ENCODE results near the gene PTPRM. TPM values are rescaled to one million over a fixed set of nuclear protein-coding genes. Genes with fewer than 3 reads are reported as not detected.

The PTPRM gene
- polyA plus RNA-seq, 1 donor (not counting 4 experiments of a cell fraction or from before 2014, with no cell fraction given) = 54.5 TPM

GRCh38 chr18:8365528-8365927 is 798.4 kb downstream of the PTPRM start:
- Histone ChIP-seq H3K27me3 (ENCODE audit: control insufficient read depth, extremely low read depth, insufficient read depth, low read length) (peaks cover 15% of the 10 kb centered on the region), H3K27ac (ENCODE audit: control insufficient read depth, insufficient read depth, low read length) (no peak overlapping the region), H3K9me3 (ENCODE audit: control insufficient read depth, low read depth, low read length) (no peaks in the 10 kb centered on the region), H3K9me1 (ENCODE audit: control insufficient read depth, extremely low read depth, insufficient read depth, low read length) (no peaks in the 10 kb centered on the region), H3K9ac (ENCODE audit: control insufficient read depth, extremely low read depth, insufficient read depth, low read length) (no peak overlapping the region), H3K4me3 (ENCODE audit: control insufficient read depth in 2 of 3, extremely low read depth in 1 of 3, insufficient read depth in 2 of 3, low read depth in 1 of 3, low read length in 3 of 3) (no peak overlapping the region), H2AFZ (ENCODE audit: control insufficient read depth, low read length) (no peak overlapping the region), H3K4me2 (ENCODE audit: control insufficient read depth, extremely low read depth, insufficient read depth, low read depth, low read length) (no peak overlapping the region), H4K20me1 (ENCODE audit: control insufficient read depth, extremely low read depth, insufficient read depth, low read length) (no peaks in the 10 kb centered on the region), H3K36me3 (ENCODE audit: control insufficient read depth in 2 of 2, extremely low read depth in 1 of 2, insufficient read depth in 2 of 2, low read length in 2 of 2) (no peaks in the 10 kb centered on the region), H3K79me2 (ENCODE audit: control insufficient read depth, insufficient read depth, low read length) (no peaks in the 10 kb centered on the region), H3K4me1 (ENCODE audit: control insufficient read depth, extremely low read depth, insufficient read depth, low read length) (no peaks in the 10 kb centered on the region)
- dilution Hi-C loops (cut with MboI; ENCODE audit: extremely low pct_ligation_motif_present, low sequenced_read_pairs) = no loop called here
- no peak for DNase-seq (ENCODE audit: low read depth, low spot score)
- no peak for TF ChIP-seq EZH2 (IDR thresholded peaks at IDR 0.05; ENCODE audit: low read length)
- TF ChIP-seq CTCF (optimal IDR thresholded peaks at IDR 0.05 in 1 of 3, IDR thresholded peaks at IDR 0.05 in 1 of 3, conservative IDR thresholded peaks at IDR 0.05 in 1 of 3; ENCODE audit: extremely low read depth in 1 of 3, insufficient read depth in 2 of 3, low read length in 3 of 3) = no peak
- no peak for FAIRE-seq

- no peaks in the 10 kb centered on the region for H3K4me1 ChIP-seq (ENCODE audit: control insufficient read depth, extremely low read depth, insufficient read depth, low read length)
- no peak for DNase-seq (ENCODE audit: low read depth, low spot score)
- no peaks in the 10 kb centered on the region for H3K9me1 ChIP-seq (ENCODE audit: control insufficient read depth, extremely low read depth, insufficient read depth, low read length)
- dilution Hi-C loops (cut with MboI; ENCODE audit: extremely low pct_ligation_motif_present, low sequenced_read_pairs) = no loop called here
- no peak overlapping the region for H3K9ac ChIP-seq (ENCODE audit: control insufficient read depth, extremely low read depth, insufficient read depth, low read length)
- H3K27me3 ChIP-seq (ENCODE audit: control insufficient read depth, extremely low read depth, insufficient read depth, low read length) = peaks cover 15% of the 10 kb centered on the region
- FAIRE-seq = no peak
- no peaks in the 10 kb centered on the region for H3K36me3 ChIP-seq (ENCODE audit: control insufficient read depth in 2 of 2, extremely low read depth in 1 of 2, insufficient read depth in 2 of 2, low read length in 2 of 2)
- TF ChIP-seq CTCF (optimal IDR thresholded peaks at IDR 0.05 in 1 of 3, IDR thresholded peaks at IDR 0.05 in 1 of 3, conservative IDR thresholded peaks at IDR 0.05 in 1 of 3; ENCODE audit: extremely low read depth in 1 of 3, insufficient read depth in 2 of 3, low read length in 3 of 3) (no peak), EZH2 (IDR thresholded peaks at IDR 0.05; ENCODE audit: low read length) (no peak)
- no peaks in the 10 kb centered on the region for H4K20me1 ChIP-seq (ENCODE audit: control insufficient read depth, extremely low read depth, insufficient read depth, low read length)
- no peak overlapping the region for H2AFZ ChIP-seq (ENCODE audit: control insufficient read depth, low read length)
- H3K9me3 ChIP-seq (ENCODE audit: control insufficient read depth, low read depth, low read length) = no peaks in the 10 kb centered on the region
- no peak overlapping the region for H3K4me2 ChIP-seq (ENCODE audit: control insufficient read depth, extremely low read depth, insufficient read depth, low read depth, low read length)
- no peak overlapping the region for H3K27ac ChIP-seq (ENCODE audit: control insufficient read depth, insufficient read depth, low read length)
- H3K4me3 ChIP-seq (ENCODE audit: control insufficient read depth in 2 of 3, extremely low read depth in 1 of 3, insufficient read depth in 2 of 3, low read depth in 1 of 3, low read length in 3 of 3) = no peak overlapping the region
- H3K79me2 ChIP-seq (ENCODE audit: control insufficient read depth, insufficient read depth, low read length) = no peaks in the 10 kb centered on the region
These were observed 799.0 kb downstream of the PTPRM start for GRCh38 chr18:8366070-8366469.
